DMS 273 (cell line): ENCODE data around the gene ENAH.
"Not testable (repeated sequence)": the region's sequence is repeated elsewhere in the genome, so short reads cannot be mapped to it uniquely, and the experiment has no call there.

Experiments used
- DNase-seq: peaks from one replicate; lab custom pipeline; 2025; ENCODE audit not compliant: unreplicated experiment; lab: John Stamatoyannopoulos, UW

The ENAH gene

GRCh38 chr1:225650179-225650578, 2.7 kb downstream of the ENAH start:
- DNase-seq: no peak

GRCh38 chr1:225645194-225645895, 7.6 kb downstream of the ENAH start:
- no peak for DNase-seq

GRCh38 chr1:225644666-225645065, 8.3 kb downstream of the ENAH start:
- DNase-seq: no peak

- DNase-seq: no peak
These were observed 10.7 kb downstream of the ENAH start for GRCh38 chr1:225642177-225642576.

GRCh38 chr1:225638853-225639252, 14.1 kb downstream of the ENAH start:
- DNase-seq: no peak

GRCh38 chr1:225637651-225638199, 15.2 kb downstream of the ENAH start:
- no peak for DNase-seq

- DNase-seq: not testable (repeated sequence)
These were observed 15.9 kb downstream of the ENAH start for GRCh38 chr1:225636992-225637391.

- no peak for DNase-seq
These were observed 17.3 kb downstream of the ENAH start for GRCh38 chr1:225635649-225636048.

GRCh38 chr1:225632836-225633235, 20.1 kb downstream of the ENAH start:
- DNase-seq: not testable (repeated sequence)

GRCh38 chr1:225631021-225631663, 21.8 kb downstream of the ENAH start:
- DNase-seq: peak; percentile 56

GRCh38 chr1:225629483-225629882, 23.4 kb downstream of the ENAH start:
- no peak for DNase-seq

- not testable (repeated sequence) for DNase-seq
These were observed 24.1 kb downstream of the ENAH start for GRCh38 chr1:225628794-225629193.

- DNase-seq: peak; percentile 24
These were observed 25.5 kb downstream of the ENAH start for GRCh38 chr1:225627304-225627947.

- no peak for DNase-seq
These were observed 26.2 kb downstream of the ENAH start for GRCh38 chr1:225626698-225627097.

- DNase-seq: peak; percentile 89
These were observed 35.0 kb downstream of the ENAH start for GRCh38 chr1:225617956-225618355.

GRCh38 chr1:225617479-225617878, 35.4 kb downstream of the ENAH start:
- DNase-seq: no peak

- DNase-seq: not testable (repeated sequence)
These were observed 37.5 kb downstream of the ENAH start for GRCh38 chr1:225615403-225615790.

GRCh38 chr1:225613006-225613405, 39.9 kb downstream of the ENAH start:
- no peak for DNase-seq

- no peak for DNase-seq
These were observed 40.6 kb downstream of the ENAH start for GRCh38 chr1:225612287-225612686.

- DNase-seq: no peak
These were observed 41.2 kb downstream of the ENAH start for GRCh38 chr1:225611537-225612223.

GRCh38 chr1:225610539-225610938, 42.4 kb downstream of the ENAH start:
- no peak for DNase-seq
